ENCODE results near the gene NPY2R. TPM values are rescaled to one million over a fixed set of nuclear protein-coding genes. Genes with fewer than 3 reads are reported as not detected.

NPY2R gene
- total RNA-seq, 1 experiment from 2014 or later: 0.07 TPM

- H3K9ac ChIP-seq (ENCODE audit: low read length): no peak overlapping the region
- POLR2A ChIA-PET (ENCODE audit: unreplicated experiment): no interaction called here
- H3K4me3 ChIP-seq (ENCODE audit: low read length): no peak overlapping the region
- H3K27ac ChIP-seq (ENCODE audit: low read length): no peak overlapping the region
- intact Hi-C loops (cut with micrococcal nuclease): loop anchor here (10.0 kb wide), 1 partner anchor 150 kb away; no protein-coding TSS in a partner anchor
- no peaks in the 10 kb centered on the region for H3K9me2 ChIP-seq (replicated peaks; ENCODE audit: low read length)
- H3K4me2 ChIP-seq (ENCODE audit: low read length): no peak overlapping the region
- H2AFZ ChIP-seq (ENCODE audit: low read length): no peak overlapping the region
- no peaks in the 10 kb centered on the region for H3K27me3 ChIP-seq (ENCODE audit: low read length)
- H3K4me1 ChIP-seq (ENCODE audit: insufficient read depth, low read length): peaks cover 4% of the 10 kb centered on the region
- no peaks in the 10 kb centered on the region for H3K36me3 ChIP-seq (ENCODE audit: low read depth, low read length)
- no TSS peak for BruUV-seq (replicated peaks)
- no peaks in the 10 kb centered on the region for H3F3A ChIP-seq (ENCODE audit: low read length, unreplicated experiment)
- DNase-seq: no peak
- H3K9me3 ChIP-seq (ENCODE audit: low read length): no peaks in the 10 kb centered on the region
- no peak for ATAC-seq
- CTCF ChIA-PET: no interaction called here
- H4K20me1 ChIP-seq (ENCODE audit: low read length): no peaks in the 10 kb centered on the region
- no peaks in the 10 kb centered on the region for H3K79me2 ChIP-seq (ENCODE audit: low read length)
- TF ChIP-seq EZH2 (IDR thresholded peaks at IDR 0.05; ENCODE audit: low read length, unreplicated experiment) (no peak), EZH2phosphoT487 (IDR thresholded peaks at IDR 0.05; ENCODE audit: borderline replicate concordance, low read length) (no peak), CTCF (conservative IDR thresholded peaks at IDR 0.05; ENCODE audit: low read depth, low read length) (no peak)
These were observed 33.8 kb upstream of the NPY2R start for GRCh38 chr4:155174668-155175067.

- intact Hi-C loops (cut with micrococcal nuclease): loop anchor here (10.0 kb wide), 1 partner anchor 154 kb away; no protein-coding TSS in a partner anchor
- Histone ChIP-seq H3K79me2 (ENCODE audit: low read length) (no peaks in the 10 kb centered on the region), H3K9me2 (replicated peaks; ENCODE audit: low read length) (no peaks in the 10 kb centered on the region), H4K20me1 (ENCODE audit: low read length) (no peaks in the 10 kb centered on the region), H3K9ac (ENCODE audit: low read length) (no peak overlapping the region), H3K4me3 (ENCODE audit: low read length) (no peak overlapping the region), H3F3A (ENCODE audit: low read length, unreplicated experiment) (no peaks in the 10 kb centered on the region), H3K4me1 (ENCODE audit: insufficient read depth, low read length) (peaks cover 5% of the 10 kb centered on the region), H3K4me2 (ENCODE audit: low read length) (no peak overlapping the region), H3K27me3 (ENCODE audit: low read length) (no peaks in the 10 kb centered on the region), H3K36me3 (ENCODE audit: low read depth, low read length) (no peaks in the 10 kb centered on the region), H2AFZ (ENCODE audit: low read length) (no peak overlapping the region), H3K27ac (ENCODE audit: low read length) (no peak overlapping the region), H3K9me3 (ENCODE audit: low read length) (no peaks in the 10 kb centered on the region)
- DNase-seq (peak; percentile 83), ATAC-seq (0 out of 2 replicates have a peak, but pooled peaks have one; percentile 29)
- ChIA-PET CTCF (no interaction called here), POLR2A (ENCODE audit: unreplicated experiment) (no interaction called here)
- no peak for TF ChIP-seq EZH2 (IDR thresholded peaks at IDR 0.05; ENCODE audit: low read length, unreplicated experiment)
- TF ChIP-seq EZH2phosphoT487 (IDR thresholded peaks at IDR 0.05; ENCODE audit: borderline replicate concordance, low read length): no peak
- no peak for TF ChIP-seq CTCF (conservative IDR thresholded peaks at IDR 0.05; ENCODE audit: low read depth, low read length)
- no TSS peak for BruUV-seq (replicated peaks)
These were observed 29.2 kb upstream of the NPY2R start for GRCh38 chr4:155179216-155179615.

- no peaks in the 10 kb centered on the region for H3K36me3 ChIP-seq (ENCODE audit: low read depth, low read length)
- TF ChIP-seq EZH2phosphoT487 (IDR thresholded peaks at IDR 0.05; ENCODE audit: borderline replicate concordance, low read length) (no peak), CTCF (conservative IDR thresholded peaks at IDR 0.05; ENCODE audit: low read depth, low read length) (no peak), EZH2 (IDR thresholded peaks at IDR 0.05; ENCODE audit: low read length, unreplicated experiment) (no peak)
- no peaks in the 10 kb centered on the region for H3F3A ChIP-seq (ENCODE audit: low read length, unreplicated experiment)
- no peaks in the 10 kb centered on the region for H4K20me1 ChIP-seq (ENCODE audit: low read length)
- no peaks in the 10 kb centered on the region for H3K27me3 ChIP-seq (ENCODE audit: low read length)
- H3K79me2 ChIP-seq (ENCODE audit: low read length): no peaks in the 10 kb centered on the region
- no peak overlapping the region for H3K9ac ChIP-seq (ENCODE audit: low read length)
- POLR2A ChIA-PET (ENCODE audit: unreplicated experiment): no interaction called here
- H3K4me3 ChIP-seq (ENCODE audit: low read length): no peak overlapping the region
- H3K9me3 ChIP-seq (ENCODE audit: low read length): no peaks in the 10 kb centered on the region
- H3K27ac ChIP-seq (ENCODE audit: low read length): no peak overlapping the region
- DNase-seq (no peak), ATAC-seq (no peak)
- CTCF ChIA-PET: no interaction called here
- H3K9me2 ChIP-seq (replicated peaks; ENCODE audit: low read length): no peaks in the 10 kb centered on the region
- no peak overlapping the region for H2AFZ ChIP-seq (ENCODE audit: low read length)
- no peak overlapping the region for H3K4me2 ChIP-seq (ENCODE audit: low read length)
- no TSS peak for BruUV-seq (replicated peaks)
- H3K4me1 ChIP-seq (ENCODE audit: insufficient read depth, low read length): no peaks in the 10 kb centered on the region
- intact Hi-C loops (cut with micrococcal nuclease): no loop called here
These were observed 21.5 kb upstream of the NPY2R start for GRCh38 chr4:155186972-155187371.

Measured in PC-3 (cell line).